ENCODE data around the gene PKDREJ. TPM values are rescaled to one million over a fixed set of nuclear protein-coding genes. Genes with fewer than 3 reads are reported as not detected.

PKDREJ gene
- total and polyA plus RNA-seq, 2 of the 4 experiments (the other 2 are of a cell fraction), result 0.02 TPM; not detected in 1

DNA sequence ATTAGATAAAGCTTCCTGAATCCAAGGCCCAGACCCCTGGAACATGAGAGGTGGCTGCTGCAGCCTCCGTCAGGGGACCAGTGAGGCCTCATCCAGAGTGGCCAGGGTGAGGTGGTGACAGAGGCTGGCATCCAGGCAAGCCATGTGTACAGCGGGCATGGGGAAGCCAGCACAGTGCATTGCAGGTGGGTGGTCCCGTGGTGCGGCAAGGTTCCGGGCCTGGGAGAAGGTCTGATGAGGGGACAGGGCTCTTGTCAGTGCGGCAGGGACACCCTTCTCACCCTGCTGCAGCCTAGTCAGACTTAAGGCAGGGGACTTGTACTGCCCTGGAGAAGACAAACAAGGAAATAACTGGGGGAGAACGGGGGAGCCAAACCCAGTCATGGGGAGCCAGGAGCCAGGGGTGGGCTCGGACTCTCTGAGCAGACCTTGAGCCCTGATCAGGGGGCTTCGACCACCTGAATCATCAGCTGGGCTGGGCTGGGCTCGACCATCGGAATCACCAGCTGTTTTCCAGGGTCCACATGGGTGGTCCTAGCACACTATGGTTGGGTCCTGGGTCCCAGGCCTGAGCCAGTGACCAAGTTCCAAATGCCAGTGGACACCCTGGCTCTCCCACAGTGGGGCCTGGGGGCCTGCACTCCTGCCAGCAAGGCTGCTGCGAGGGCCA, 9.8 kb upstream of the PKDREJ start:
- Histone ChIP-seq H2AK5ac (ENCODE audit: low read depth, low read length) (no peak overlapping the region), H3K9me1 (ENCODE audit: insufficient read depth, low read length) (peaks cover 11% of the 10 kb centered on the region), H3K9me3 (ENCODE audit: control insufficient read depth, insufficient read depth, low read length) (no peaks in the 10 kb centered on the region), H3K9ac (ENCODE audit: low read depth, low read length) (no peak overlapping the region), H3K4me2 (ENCODE audit: low read depth, low read length) (no peak overlapping the region), H4K8ac (ENCODE audit: low read depth in 2 of 2, low read length in 2 of 2) (no peak overlapping the region), H3K4me3 (ENCODE audit: insufficient read depth, low read depth, low read length) (no peak overlapping the region), H3K27ac (ENCODE audit: insufficient read depth, low read length) (no peak overlapping the region), H2BK15ac (ENCODE audit: low read depth, low read length) (no peak overlapping the region), H3K18ac (ENCODE audit: low read depth, low read length) (no peak overlapping the region), H2BK5ac (ENCODE audit: low read depth, low read length, poor library complexity, severe bottlenecking) (no peak overlapping the region), H3K14ac (replicated peaks; ENCODE audit: low read depth, low read length) (no peak overlapping the region), H2AK9ac (replicated peaks; ENCODE audit: low read depth, low read length, poor library complexity) (peak overlapping the region; percentile 76), H4K91ac (ENCODE audit: insufficient read depth, low read depth, low read length) (no peak overlapping the region), H3K27me3 (ENCODE audit: control insufficient read depth, insufficient read depth, low read length) (no peaks in the 10 kb centered on the region), H3K4me1 (ENCODE audit: control insufficient read depth, insufficient read depth, low read length) (peaks cover 10% of the 10 kb centered on the region), H2BK120ac (ENCODE audit: low read depth, low read length) (no peak overlapping the region), H2BK20ac (ENCODE audit: low read depth, low read length) (no peak overlapping the region), H3K79me1 (ENCODE audit: low read depth in 1 of 2, low read length in 2 of 2) (peaks cover 15 to 21% of the 10 kb centered on the region in 2 experiments), H2AFZ (replicated peaks; ENCODE audit: low read length, poor library complexity) (no peak overlapping the region), H3K4ac (ENCODE audit: low read depth, low read length) (no peak overlapping the region), H3K36me3 (ENCODE audit: control insufficient read depth, insufficient read depth, low read length) (peaks cover 50% of the 10 kb centered on the region), H3K23ac (ENCODE audit: low read depth, low read length) (no peak overlapping the region), H4K20me1 (ENCODE audit: insufficient read depth, low read length) (0 out of 2 replicates have a peak, but pooled peaks cover 5% of the 10 kb centered on the region), H4K5ac (ENCODE audit: low read depth, low read length) (no peak overlapping the region), H3K56ac (ENCODE audit: extremely low read depth, insufficient read depth, low read length) (no peak overlapping the region)
- 93% methylated on average over 9 of the region's 12 CpGs; no CpG with 5 or more reads in 1 of the 2 experiments for WGBS, 2 experiments (ENCODE audit: extremely low coverage in 2 of 2, insufficient read length in 1 of 2)
- ATAC-seq (ENCODE audit: low read depth) (no peak), DNase-seq (no peak)
- BruUV-seq (replicated peaks), result no TSS peak
- ChIA-PET CTCF (no interaction called here), POLR2A (ENCODE audit: unreplicated experiment) (no interaction called here)
- in situ Hi-C loops (cut with MboI; ENCODE audit: low sequenced_read_pairs) (no loop called here), dilution Hi-C loops (cut with HindIII; ENCODE audit: low sequenced_read_pairs, unreplicated experiment) (no loop called here), intact Hi-C loops (cut with micrococcal nuclease) (no loop called here)
- TF ChIP-seq MXI1 (IDR thresholded peaks at IDR 0.05; ENCODE audit: borderline replicate concordance, low read depth, low read length), result no peak
- TF ChIP-seq MAZ (IDR thresholded peaks at IDR 0.05; ENCODE audit: borderline replicate concordance, low read depth, low read length), result no peak
- TF ChIP-seq POLR2A (IDR thresholded peaks at IDR 0.05; ENCODE audit: low read depth, low read length), result no peak
- TF ChIP-seq NFE2L2 (IDR thresholded peaks at IDR 0.05; ENCODE audit: low read depth, low read length), result no peak
- no peak for TF ChIP-seq BHLHE40 (IDR thresholded peaks at IDR 0.05; ENCODE audit: low read depth, low read length)
- no peak for TF ChIP-seq CHD1 (IDR thresholded peaks at IDR 0.05; ENCODE audit: low read depth, low read length)
- TF ChIP-seq MAFK (IDR thresholded peaks at IDR 0.05; ENCODE audit: low read depth, low read length), result no peak
- TF ChIP-seq SMC3 (IDR thresholded peaks at IDR 0.05; ENCODE audit: low read depth, low read length), result no peak
- TF ChIP-seq CEBPB (IDR thresholded peaks at IDR 0.05; ENCODE audit: low read depth, low read length), result no peak
- TF ChIP-seq, protein P1, sequence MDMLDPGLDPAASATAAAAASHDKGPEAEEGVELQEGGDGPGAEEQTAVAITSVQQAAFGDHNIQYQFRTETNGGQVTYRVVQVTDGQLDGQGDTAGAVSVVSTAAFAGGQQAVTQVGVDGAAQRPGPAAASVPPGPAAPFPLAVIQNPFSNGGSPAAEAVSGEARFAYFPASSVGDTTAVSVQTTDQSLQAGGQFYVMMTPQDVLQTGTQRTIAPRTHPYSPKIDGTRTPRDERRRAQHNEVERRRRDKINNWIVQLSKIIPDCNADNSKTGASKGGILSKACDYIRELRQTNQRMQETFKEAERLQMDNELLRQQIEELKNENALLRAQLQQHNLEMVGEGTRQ (IDR thresholded peaks at IDR 0.05; ENCODE audit: low read depth, low read length), result no peak
- no peak for TF ChIP-seq CTCF (conservative IDR thresholded peaks at IDR 0.05; ENCODE audit: low read depth, low read length)
- TF ChIP-seq RAD21 (IDR thresholded peaks at IDR 0.05; ENCODE audit: low read length), result no peak
- TF ChIP-seq RCOR1 (IDR thresholded peaks at IDR 0.05; ENCODE audit: insufficient replicate concordance, low read length), result no peak
- no peak for TF ChIP-seq RFX5 (IDR thresholded peaks at IDR 0.05; ENCODE audit: low read depth, low read length)
- no peak for TF ChIP-seq FOS (IDR thresholded peaks at IDR 0.05; ENCODE audit: low read depth, low read length)
- no peak for TF ChIP-seq ELK1 (IDR thresholded peaks at IDR 0.05; ENCODE audit: borderline replicate concordance, low read depth, low read length)
